Measurements from ENCODE around the gene PAAF1. TPM values are rescaled to one million over a fixed set of nuclear protein-coding genes. Genes with fewer than 3 reads are reported as not detected.

PAAF1 gene
- total RNA-seq, 1 experiment from 2014 or later, result 13.2 TPM

DNA sequence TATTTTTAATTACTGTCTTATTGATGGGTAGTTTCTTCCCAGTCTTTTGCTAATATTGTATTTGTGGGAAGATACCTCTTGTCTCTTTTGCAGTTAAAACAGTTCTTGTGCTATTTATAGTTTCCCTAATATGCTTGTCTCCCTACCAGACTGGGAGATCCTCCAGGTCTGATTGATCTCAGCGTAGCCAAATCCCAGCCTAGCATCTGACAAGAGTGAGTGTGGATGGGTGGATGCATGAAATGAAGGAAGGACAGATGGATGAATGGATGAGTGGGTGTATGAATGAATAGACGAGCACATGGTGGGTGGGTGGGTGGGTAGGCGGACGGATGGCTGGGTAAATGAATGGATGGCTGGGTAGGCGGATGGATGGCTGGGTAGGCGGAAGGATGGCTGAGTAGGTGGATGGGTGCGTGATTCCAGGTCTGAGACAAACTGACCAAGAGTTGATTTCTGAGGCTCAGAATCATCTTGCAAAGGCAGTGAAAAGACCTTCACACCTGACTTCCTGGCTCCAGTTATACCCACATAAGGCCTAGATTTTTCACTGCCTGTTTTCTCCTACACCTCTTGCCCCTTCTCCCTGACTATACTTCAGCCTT, 85.4 kb downstream of the PAAF1 start:
- in situ Hi-C loops (cut with HindIII; ENCODE audit: low pct_unique_long_range_greater_than_20kb, low sequenced_read_pairs), result no loop called here
- DNase-seq (ENCODE audit: low read depth), result no peak

- DNase-seq (ENCODE audit: low read depth), result no peak
- in situ Hi-C loops (cut with HindIII; ENCODE audit: low pct_unique_long_range_greater_than_20kb, low sequenced_read_pairs), result no loop called here
Measured at GRCh38 chr11:73963861-73964260, 87.1 kb downstream of the PAAF1 start.

- in situ Hi-C loops (cut with HindIII; ENCODE audit: low pct_unique_long_range_greater_than_20kb, low sequenced_read_pairs), result no loop called here
- DNase-seq (ENCODE audit: low read depth), result no peak
Measured at GRCh38 chr11:73965076-73965763, 88.4 kb downstream of the PAAF1 start.

- DNase-seq (ENCODE audit: low read depth), result no peak
- in situ Hi-C loops (cut with HindIII; ENCODE audit: low pct_unique_long_range_greater_than_20kb, low sequenced_read_pairs), result no loop called here
Measured at GRCh38 chr11:73965764-73966121, 88.9 kb downstream of the PAAF1 start.

DNA sequence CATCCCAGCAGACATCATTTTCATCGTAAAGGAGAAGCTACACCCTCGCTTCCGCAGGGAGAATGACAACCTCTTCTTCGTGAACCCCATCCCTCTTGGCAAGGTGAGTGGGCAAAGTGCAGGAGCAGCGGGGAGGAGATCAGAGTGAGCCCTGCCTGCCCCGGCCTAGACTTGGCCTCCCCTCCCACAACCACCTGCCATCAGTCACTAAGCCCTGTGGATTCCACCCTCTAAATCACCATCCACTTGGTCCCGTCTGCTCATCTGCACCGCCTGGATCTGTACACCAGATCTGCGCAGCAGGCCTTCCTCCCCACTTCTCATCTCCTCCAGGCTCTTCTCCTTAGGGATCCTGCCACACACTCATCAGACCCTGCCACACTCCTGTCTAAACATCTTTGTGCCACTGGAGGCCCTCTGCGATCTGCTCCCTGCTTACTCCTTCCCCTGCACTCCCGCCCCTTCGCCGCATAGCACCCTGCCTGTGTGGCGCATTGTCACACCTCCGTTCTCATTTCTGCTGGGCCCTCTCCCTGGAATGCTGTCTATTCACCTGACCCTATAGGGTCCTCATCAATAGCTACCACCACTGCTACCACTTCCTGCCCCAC, 91.7 kb downstream of the PAAF1 start:
- no peak for DNase-seq (ENCODE audit: low read depth)
- in situ Hi-C loops (cut with HindIII; ENCODE audit: low pct_unique_long_range_greater_than_20kb, low sequenced_read_pairs), result no loop called here

GRCh38 chr11:73969091-73969490, 92.3 kb downstream of the PAAF1 start:
- in situ Hi-C loops (cut with HindIII; ENCODE audit: low pct_unique_long_range_greater_than_20kb, low sequenced_read_pairs), result no loop called here
- no peak for DNase-seq (ENCODE audit: low read depth)

- in situ Hi-C loops (cut with HindIII; ENCODE audit: low pct_unique_long_range_greater_than_20kb, low sequenced_read_pairs), result no loop called here
- DNase-seq (ENCODE audit: low read depth), result no peak
Measured at GRCh38 chr11:73969991-73970800, 93.4 kb downstream of the PAAF1 start.

- in situ Hi-C loops (cut with HindIII; ENCODE audit: low pct_unique_long_range_greater_than_20kb, low sequenced_read_pairs), result no loop called here
- DNase-seq (ENCODE audit: low read depth), result no peak
Measured at GRCh38 chr11:73971175-73971719, 94.4 kb downstream of the PAAF1 start.

GRCh38 chr11:73972187-73972586, 95.4 kb downstream of the PAAF1 start:
- no peak for DNase-seq (ENCODE audit: low read depth)

GRCh38 chr11:73972620-73973449, 96.0 kb downstream of the PAAF1 start:
- DNase-seq (ENCODE audit: low read depth), result no peak
- in situ Hi-C loops (cut with HindIII; ENCODE audit: low pct_unique_long_range_greater_than_20kb, low sequenced_read_pairs), result no loop called here

More at GRCh38 chr11:73972187-73972586, 95.4 kb downstream of the PAAF1 start:
- in situ Hi-C loops (cut with HindIII; ENCODE audit: low pct_unique_long_range_greater_than_20kb, low sequenced_read_pairs), result no loop called here

DNA sequence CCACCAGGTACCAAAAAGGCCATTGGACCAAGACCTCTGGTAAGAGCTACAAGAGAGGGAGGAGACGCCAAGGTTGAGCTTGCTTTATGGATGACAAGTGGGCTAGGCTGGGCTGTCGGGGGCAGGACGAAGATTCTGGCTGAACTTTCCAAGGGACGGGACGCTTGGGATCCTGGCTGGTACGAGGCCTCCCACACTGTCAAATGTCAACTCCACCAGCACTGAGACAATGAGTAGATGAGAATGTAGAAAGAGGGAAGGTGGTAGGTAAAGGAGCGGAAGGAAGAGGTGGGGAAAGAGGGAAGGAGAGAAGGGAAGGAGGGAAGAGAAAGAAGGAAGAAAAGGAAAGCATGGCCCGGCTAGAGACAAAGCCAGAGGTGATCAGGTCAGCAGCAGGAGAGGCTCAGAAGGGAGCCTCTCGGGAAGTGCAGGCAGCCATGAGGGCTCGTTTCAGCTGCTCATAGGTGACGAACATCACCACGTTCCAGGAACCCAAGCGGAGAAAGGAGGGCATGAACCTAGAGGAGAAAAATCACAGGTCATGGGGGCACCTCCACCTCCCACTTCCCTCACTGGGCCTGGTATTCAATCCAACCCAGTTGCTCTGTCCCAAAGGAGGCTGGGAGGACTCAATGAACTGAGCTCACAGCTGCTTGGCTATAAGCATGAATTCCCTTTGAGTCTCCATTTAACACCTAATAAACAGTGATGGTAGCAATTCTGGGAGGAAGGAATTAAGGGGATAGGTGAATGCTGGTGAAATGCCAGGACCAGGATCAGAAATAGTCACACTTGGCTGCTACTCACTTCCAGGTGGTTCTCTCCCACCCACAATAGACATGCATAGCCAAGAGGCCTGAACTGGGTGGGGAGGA, 98.0 kb downstream of the PAAF1 start:
- in situ Hi-C loops (cut with HindIII; ENCODE audit: low pct_unique_long_range_greater_than_20kb, low sequenced_read_pairs), result no loop called here
- DNase-seq (ENCODE audit: low read depth), result no peak

DNA sequence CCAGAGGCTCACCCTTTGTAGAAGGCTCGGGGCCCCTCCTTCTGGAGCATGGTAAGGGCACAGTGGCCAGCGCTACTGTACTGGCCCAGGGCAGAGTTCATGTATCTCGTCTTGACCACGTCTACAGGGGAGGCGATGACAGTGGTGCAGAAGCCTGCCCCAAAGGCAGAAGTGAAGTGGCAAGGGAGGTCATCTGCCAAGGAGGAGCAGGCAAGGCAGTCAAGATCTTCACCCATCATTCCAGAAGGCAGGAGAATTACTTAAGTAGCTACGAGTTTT, 98.6 kb downstream of the PAAF1 start:
- in situ Hi-C loops (cut with HindIII; ENCODE audit: low pct_unique_long_range_greater_than_20kb, low sequenced_read_pairs), result no loop called here
- no peak for DNase-seq (ENCODE audit: low read depth)

DNA sequence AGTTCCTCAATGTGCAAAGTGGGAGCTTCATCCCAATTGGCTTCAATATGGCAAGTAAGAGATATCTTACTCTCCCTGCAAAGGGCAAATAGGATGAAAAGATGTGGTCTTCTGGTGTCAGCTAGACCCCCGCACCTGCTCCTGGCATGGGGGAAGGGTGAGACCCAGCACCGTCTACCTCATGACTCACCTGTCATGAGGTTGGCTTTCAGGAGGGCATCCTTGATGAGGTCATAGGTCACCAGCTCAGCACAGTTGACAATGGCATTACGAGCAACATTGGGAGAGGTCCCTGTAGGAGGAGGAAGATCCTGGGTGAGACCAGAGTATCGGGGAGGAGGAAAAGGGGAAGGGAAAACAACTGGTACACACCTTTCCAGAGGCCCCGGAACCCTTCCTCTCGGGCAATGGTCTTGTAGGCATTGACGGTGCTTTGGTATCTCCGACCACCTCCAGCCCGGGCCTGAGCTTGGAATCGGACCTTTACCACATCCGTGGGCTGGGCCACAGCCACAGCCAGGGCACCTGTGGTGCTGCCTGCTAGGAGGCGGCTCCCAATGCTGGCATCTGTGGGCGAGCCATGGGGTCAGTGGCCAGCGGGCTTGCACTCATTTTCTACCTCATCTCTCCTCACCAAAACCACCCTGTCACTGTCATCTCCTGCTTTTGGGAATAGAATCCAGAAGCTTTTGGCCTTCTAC, 99.8 kb downstream of the PAAF1 start:
- in situ Hi-C loops (cut with HindIII; ENCODE audit: low pct_unique_long_range_greater_than_20kb, low sequenced_read_pairs), result no loop called here
- DNase-seq (ENCODE audit: low read depth), result no peak

GRCh38 chr11:73977856-73978519, 101.2 kb downstream of the PAAF1 start:
- in situ Hi-C loops (cut with HindIII; ENCODE audit: low pct_unique_long_range_greater_than_20kb, low sequenced_read_pairs), result no loop called here

GRCh38 chr11:73978576-73979086, 101.8 kb downstream of the PAAF1 start:
- in situ Hi-C loops (cut with HindIII; ENCODE audit: low pct_unique_long_range_greater_than_20kb, low sequenced_read_pairs), result no loop called here

More at GRCh38 chr11:73977856-73978519, 101.2 kb downstream of the PAAF1 start:
- no peak for DNase-seq (ENCODE audit: low read depth)

More at GRCh38 chr11:73978576-73979086, 101.8 kb downstream of the PAAF1 start:
- DNase-seq (ENCODE audit: low read depth), result no peak
